HEK293 (cell line): ENCODE measurements around the gene RPS28.

ENCODE experiments used
- HOXA7 ChIP-seq: sonication (generic); formaldehyde crosslinking; IDR thresholded peaks from 2 replicates; pipeline ENCODE4 v1.8.1; 2022; ENCODE audit warnings: missing genetic modification reagents, borderline replicate concordance
- MZF1 ChIP-seq: fragments of 450-650 bp; formaldehyde crosslinking; IDR thresholded peaks from 2 replicates; pipeline ENCODE4 v1.5.1; 2017; ENCODE audit warnings: missing biosample characterization, missing genetic modification characterization, borderline replicate concordance
- SALL2 ChIP-seq: fragments of 450-650 bp; formaldehyde crosslinking; IDR thresholded peaks from 2 replicates; pipeline ENCODE4 v1.5.0; 2017; ENCODE audit warnings: missing biosample characterization, mild to moderate bottlenecking, missing genetic modification characterization, borderline replicate concordance
- SP7 ChIP-seq: fragments of 450-650 bp; formaldehyde crosslinking; IDR thresholded peaks from 2 replicates; pipeline ENCODE4 v1.5.1; 2016; ENCODE audit warnings: missing biosample characterization, missing genetic modification characterization
- TCF7L2 ChIP-seq: IDR thresholded peaks from 2 replicates; pipeline ENCODE4 v1.6.1; 2011; ENCODE audit warnings: low read depth, mild to moderate bottlenecking, inconsistent platforms, low read length, moderate library complexity, borderline replicate concordance
- ZNF416 ChIP-seq: fragments of 450-650 bp; formaldehyde crosslinking; IDR thresholded peaks from 2 replicates; pipeline ENCODE4 v1.5.1; 2016; ENCODE audit warnings: missing biosample characterization, missing genetic modification characterization
- ZNF555 ChIP-seq: fragments of 450-650 bp; formaldehyde crosslinking; conservative IDR thresholded peaks from 2 replicates; pipeline ENCODE4 v1.5.1; 2017; ENCODE audit warnings: missing biosample characterization, mild to moderate bottlenecking, missing genetic modification characterization, inconsistent platforms
- ZNF670 ChIP-seq: fragments of 450-650 bp; formaldehyde crosslinking; IDR thresholded peaks from 2 replicates; pipeline ENCODE4 v1.5.1; 2016; ENCODE audit warnings: missing biosample characterization, missing genetic modification characterization, low read depth
- ZSCAN23 ChIP-seq: fragments of 450-650 bp; formaldehyde crosslinking; IDR thresholded peaks from 2 replicates; pipeline ENCODE4 v1.5.1; 2016; ENCODE audit warnings: missing biosample characterization, missing genetic modification characterization
- ZXDB ChIP-seq: fragments of 450-650 bp; formaldehyde crosslinking; IDR thresholded peaks from 2 replicates; pipeline ENCODE4 v1.5.1; 2016; ENCODE audit warnings: missing biosample characterization, missing genetic modification characterization
- TF ChIP-seq, protein P1 (sequence below): fragments of 450-650 bp; formaldehyde crosslinking; IDR thresholded peaks from 2 replicates; pipeline ENCODE4 v1.5.1; 2016; ENCODE audit warnings: missing biosample characterization, missing genetic modification characterization
- TF ChIP-seq, protein P2 (sequence below): fragments of 450-650 bp; formaldehyde crosslinking; IDR thresholded peaks from 2 replicates; pipeline ENCODE4 v1.5.1; 2016; ENCODE audit warnings: missing biosample characterization, missing genetic modification characterization
- TF ChIP-seq, protein P3 (sequence below): fragments of 450-650 bp; formaldehyde crosslinking; IDR thresholded peaks from 2 replicates; pipeline ENCODE4 v1.5.1; 2016; ENCODE audit warnings: missing biosample characterization, missing genetic modification characterization
- TF ChIP-seq, protein P4 (sequence below): fragments of 450-650 bp; formaldehyde crosslinking; IDR thresholded peaks from 2 replicates; pipeline ENCODE4 v1.5.1; 2017; ENCODE audit warnings: missing biosample characterization, missing genetic modification characterization

DNA sequence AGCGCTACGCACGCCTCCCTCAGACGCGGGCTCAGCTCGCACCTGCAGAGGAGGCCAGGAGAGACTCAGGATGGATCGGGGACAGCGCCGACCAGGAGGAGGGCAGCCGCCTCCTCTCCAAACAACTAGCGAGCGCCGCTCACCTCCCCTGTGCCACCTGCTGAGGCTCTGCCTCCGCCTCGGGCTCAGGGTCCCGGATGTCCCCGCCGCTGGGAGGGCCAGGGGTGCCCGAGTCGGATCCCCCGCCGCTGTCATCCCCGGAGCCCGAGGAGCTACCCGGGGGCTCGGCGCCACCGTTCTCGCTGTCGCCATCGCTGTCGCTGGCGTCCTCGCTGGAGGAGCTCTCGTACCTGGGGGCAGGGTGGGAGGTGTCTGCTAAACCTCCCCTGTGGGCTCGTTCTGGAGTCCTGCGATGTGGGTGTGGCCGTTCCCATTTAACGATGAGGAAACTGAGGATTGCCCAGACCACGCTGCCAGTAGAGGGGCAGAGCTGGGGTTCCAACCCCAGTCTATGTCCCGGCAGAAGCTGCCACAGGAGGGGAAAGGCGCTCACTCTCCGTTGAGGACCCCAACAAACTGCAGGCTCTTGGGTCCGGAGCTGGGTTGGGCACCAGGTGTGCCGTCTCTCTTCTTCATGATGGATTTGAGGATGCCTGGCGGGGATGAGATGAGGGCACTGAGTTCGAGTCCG, 12.6 kb downstream of the RPS28 start:
- TF ChIP-seq ZNF555 (no peak), HOXA7 (CRISPR knock-in tag) (no peak), ZSCAN23 (tag by site-specific recombination) (no peak), SALL2 (tag by site-specific recombination) (no peak), MZF1 (tag by site-specific recombination) (no peak), SP7 (tag by site-specific recombination) (no peak), ZNF416 (no peak), ZXDB (tag by site-specific recombination) (no peak), ZNF670 (tag by site-specific recombination) (no peak), TCF7L2 (no peak)
- TF ChIP-seq, protein P1, sequence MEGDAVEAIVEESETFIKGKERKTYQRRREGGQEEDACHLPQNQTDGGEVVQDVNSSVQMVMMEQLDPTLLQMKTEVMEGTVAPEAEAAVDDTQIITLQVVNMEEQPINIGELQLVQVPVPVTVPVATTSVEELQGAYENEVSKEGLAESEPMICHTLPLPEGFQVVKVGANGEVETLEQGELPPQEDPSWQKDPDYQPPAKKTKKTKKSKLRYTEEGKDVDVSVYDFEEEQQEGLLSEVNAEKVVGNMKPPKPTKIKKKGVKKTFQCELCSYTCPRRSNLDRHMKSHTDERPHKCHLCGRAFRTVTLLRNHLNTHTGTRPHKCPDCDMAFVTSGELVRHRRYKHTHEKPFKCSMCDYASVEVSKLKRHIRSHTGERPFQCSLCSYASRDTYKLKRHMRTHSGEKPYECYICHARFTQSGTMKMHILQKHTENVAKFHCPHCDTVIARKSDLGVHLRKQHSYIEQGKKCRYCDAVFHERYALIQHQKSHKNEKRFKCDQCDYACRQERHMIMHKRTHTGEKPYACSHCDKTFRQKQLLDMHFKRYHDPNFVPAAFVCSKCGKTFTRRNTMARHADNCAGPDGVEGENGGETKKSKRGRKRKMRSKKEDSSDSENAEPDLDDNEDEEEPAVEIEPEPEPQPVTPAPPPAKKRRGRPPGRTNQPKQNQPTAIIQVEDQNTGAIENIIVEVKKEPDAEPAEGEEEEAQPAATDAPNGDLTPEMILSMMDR (tag by site-specific recombination), result no peak
- TF ChIP-seq, protein P2, sequence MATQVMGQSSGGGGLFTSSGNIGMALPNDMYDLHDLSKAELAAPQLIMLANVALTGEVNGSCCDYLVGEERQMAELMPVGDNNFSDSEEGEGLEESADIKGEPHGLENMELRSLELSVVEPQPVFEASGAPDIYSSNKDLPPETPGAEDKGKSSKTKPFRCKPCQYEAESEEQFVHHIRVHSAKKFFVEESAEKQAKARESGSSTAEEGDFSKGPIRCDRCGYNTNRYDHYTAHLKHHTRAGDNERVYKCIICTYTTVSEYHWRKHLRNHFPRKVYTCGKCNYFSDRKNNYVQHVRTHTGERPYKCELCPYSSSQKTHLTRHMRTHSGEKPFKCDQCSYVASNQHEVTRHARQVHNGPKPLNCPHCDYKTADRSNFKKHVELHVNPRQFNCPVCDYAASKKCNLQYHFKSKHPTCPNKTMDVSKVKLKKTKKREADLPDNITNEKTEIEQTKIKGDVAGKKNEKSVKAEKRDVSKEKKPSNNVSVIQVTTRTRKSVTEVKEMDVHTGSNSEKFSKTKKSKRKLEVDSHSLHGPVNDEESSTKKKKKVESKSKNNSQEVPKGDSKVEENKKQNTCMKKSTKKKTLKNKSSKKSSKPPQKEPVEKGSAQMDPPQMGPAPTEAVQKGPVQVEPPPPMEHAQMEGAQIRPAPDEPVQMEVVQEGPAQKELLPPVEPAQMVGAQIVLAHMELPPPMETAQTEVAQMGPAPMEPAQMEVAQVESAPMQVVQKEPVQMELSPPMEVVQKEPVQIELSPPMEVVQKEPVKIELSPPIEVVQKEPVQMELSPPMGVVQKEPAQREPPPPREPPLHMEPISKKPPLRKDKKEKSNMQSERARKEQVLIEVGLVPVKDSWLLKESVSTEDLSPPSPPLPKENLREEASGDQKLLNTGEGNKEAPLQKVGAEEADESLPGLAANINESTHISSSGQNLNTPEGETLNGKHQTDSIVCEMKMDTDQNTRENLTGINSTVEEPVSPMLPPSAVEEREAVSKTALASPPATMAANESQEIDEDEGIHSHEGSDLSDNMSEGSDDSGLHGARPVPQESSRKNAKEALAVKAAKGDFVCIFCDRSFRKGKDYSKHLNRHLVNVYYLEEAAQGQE (tag by site-specific recombination), result no peak
- TF ChIP-seq, protein P3, sequence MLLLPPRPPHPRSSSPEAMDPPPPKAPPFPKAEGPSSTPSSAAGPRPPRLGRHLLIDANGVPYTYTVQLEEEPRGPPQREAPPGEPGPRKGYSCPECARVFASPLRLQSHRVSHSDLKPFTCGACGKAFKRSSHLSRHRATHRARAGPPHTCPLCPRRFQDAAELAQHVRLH (tag by site-specific recombination), result no peak
- TF ChIP-seq, protein P4, sequence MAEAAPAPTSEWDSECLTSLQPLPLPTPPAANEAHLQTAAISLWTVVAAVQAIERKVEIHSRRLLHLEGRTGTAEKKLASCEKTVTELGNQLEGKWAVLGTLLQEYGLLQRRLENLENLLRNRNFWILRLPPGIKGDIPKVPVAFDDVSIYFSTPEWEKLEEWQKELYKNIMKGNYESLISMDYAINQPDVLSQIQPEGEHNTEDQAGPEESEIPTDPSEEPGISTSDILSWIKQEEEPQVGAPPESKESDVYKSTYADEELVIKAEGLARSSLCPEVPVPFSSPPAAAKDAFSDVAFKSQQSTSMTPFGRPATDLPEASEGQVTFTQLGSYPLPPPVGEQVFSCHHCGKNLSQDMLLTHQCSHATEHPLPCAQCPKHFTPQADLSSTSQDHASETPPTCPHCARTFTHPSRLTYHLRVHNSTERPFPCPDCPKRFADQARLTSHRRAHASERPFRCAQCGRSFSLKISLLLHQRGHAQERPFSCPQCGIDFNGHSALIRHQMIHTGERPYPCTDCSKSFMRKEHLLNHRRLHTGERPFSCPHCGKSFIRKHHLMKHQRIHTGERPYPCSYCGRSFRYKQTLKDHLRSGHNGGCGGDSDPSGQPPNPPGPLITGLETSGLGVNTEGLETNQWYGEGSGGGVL (tag by site-specific recombination), result no peak
